ENCODE results near the gene DYNLT1. TPM values are rescaled to one million over a fixed set of nuclear protein-coding genes. Genes with fewer than 3 reads are reported as not detected.

DYNLT1 gene
- total and polyA plus RNA-seq, 2 of the 13 experiments (the other 11 are each of a cell fraction or from before 2014, with no cell fraction given) = 108 to 171 TPM

DNA sequence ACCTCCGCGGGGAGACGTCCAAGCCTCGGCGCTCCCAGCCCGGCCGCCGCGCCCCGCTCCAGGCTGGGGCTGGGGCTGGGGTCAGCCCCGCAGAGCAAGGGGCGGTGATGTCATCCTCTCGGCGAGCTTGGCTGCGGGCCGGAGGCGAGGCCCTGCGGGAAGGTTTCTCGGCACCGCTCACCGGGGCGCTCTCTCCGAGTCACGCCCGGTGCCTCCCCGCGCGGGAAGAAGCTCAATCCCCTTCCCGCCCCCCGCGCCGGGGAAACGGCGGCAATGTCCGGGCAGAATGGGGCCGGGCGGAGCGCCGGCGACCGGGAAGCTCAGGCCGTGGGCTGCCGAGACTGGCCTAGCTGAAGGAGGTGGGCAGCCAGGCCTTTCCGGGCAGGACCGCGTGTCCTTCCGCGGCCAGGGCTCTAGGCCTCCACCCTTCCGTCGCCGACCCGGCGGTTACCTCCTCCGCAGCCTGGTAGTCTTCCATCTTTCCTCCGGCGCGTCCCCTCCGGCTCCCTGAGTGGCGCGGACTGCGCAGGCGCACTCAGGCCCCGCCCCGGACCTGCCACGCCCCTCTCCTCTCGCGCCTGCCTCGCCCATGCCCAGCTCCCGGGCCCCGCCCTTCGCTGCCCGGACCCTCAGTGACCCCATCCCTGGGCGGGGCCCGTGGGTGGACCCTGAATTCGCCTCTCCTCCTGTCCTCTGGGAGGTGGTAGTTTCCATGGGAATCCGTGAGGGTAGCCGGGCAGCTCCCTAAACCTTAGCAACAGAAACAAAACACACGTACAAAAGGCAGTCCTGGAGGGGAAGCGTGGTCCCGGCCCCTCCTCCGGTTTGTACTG is at the start of gene DYNLT1 (continued):
- TF ChIP-seq, protein P1, sequence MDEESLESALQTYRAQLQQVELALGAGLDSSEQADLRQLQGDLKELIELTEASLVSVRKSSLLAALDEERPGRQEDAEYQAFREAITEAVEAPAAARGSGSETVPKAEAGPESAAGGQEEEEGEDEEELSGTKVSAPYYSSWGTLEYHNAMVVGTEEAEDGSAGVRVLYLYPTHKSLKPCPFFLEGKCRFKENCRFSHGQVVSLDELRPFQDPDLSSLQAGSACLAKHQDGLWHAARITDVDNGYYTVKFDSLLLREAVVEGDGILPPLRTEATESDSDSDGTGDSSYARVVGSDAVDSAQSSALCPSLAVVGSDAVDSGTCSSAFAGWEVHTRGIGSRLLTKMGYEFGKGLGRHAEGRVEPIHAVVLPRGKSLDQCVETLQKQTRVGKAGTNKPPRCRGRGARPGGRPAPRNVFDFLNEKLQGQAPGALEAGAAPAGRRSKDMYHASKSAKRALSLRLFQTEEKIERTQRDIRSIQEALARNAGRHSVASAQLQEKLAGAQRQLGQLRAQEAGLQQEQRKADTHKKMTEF (CRISPR knock-in tag; IDR thresholded peaks at IDR 0.05) = peak; percentile 83; the same call in 1 of the 2 replicates
- TF ChIP-seq, protein P2, sequence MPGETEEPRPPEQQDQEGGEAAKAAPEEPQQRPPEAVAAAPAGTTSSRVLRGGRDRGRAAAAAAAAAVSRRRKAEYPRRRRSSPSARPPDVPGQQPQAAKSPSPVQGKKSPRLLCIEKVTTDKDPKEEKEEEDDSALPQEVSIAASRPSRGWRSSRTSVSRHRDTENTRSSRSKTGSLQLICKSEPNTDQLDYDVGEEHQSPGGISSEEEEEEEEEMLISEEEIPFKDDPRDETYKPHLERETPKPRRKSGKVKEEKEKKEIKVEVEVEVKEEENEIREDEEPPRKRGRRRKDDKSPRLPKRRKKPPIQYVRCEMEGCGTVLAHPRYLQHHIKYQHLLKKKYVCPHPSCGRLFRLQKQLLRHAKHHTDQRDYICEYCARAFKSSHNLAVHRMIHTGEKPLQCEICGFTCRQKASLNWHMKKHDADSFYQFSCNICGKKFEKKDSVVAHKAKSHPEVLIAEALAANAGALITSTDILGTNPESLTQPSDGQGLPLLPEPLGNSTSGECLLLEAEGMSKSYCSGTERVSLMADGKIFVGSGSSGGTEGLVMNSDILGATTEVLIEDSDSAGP (CRISPR knock-in tag; IDR thresholded peaks at IDR 0.05; ENCODE audit: borderline replicate concordance) = peak; percentile 93; the same call in 1 of the 2 replicates
- TF ChIP-seq PRPF4 (IDR thresholded peaks at IDR 0.05; ENCODE audit: low read depth, low read length, poor library complexity, severe bottlenecking) = no peak
- TF ChIP-seq, protein P3, sequence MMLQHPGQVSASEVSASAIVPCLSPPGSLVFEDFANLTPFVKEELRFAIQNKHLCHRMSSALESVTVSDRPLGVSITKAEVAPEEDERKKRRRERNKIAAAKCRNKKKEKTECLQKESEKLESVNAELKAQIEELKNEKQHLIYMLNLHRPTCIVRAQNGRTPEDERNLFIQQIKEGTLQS (CRISPR knock-in tag; IDR thresholded peaks at IDR 0.05) = peak; percentile 59
- TF ChIP-seq, protein P4, sequence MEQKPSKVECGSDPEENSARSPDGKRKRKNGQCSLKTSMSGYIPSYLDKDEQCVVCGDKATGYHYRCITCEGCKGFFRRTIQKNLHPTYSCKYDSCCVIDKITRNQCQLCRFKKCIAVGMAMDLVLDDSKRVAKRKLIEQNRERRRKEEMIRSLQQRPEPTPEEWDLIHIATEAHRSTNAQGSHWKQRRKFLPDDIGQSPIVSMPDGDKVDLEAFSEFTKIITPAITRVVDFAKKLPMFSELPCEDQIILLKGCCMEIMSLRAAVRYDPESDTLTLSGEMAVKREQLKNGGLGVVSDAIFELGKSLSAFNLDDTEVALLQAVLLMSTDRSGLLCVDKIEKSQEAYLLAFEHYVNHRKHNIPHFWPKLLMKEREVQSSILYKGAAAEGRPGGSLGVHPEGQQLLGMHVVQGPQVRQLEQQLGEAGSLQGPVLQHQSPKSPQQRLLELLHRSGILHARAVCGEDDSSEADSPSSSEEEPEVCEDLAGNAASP (CRISPR knock-in tag; IDR thresholded peaks at IDR 0.05; ENCODE audit: borderline replicate concordance) = peak; percentile 70; the same call in 1 of the 2 replicates
- peak; percentile 81; the same call in 1 of the 2 replicates for TF ChIP-seq ZC3H4 (CRISPR knock-in tag; IDR thresholded peaks at IDR 0.05; ENCODE audit: borderline replicate concordance)
- TF ChIP-seq, protein P5, sequence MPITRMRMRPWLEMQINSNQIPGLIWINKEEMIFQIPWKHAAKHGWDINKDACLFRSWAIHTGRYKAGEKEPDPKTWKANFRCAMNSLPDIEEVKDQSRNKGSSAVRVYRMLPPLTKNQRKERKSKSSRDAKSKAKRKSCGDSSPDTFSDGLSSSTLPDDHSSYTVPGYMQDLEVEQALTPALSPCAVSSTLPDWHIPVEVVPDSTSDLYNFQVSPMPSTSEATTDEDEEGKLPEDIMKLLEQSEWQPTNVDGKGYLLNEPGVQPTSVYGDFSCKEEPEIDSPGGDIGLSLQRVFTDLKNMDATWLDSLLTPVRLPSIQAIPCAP (CRISPR knock-in tag; IDR thresholded peaks at IDR 0.05; ENCODE audit: low read depth) = no peak
- TF ChIP-seq STAG1 (CRISPR knock-in tag; IDR thresholded peaks at IDR 0.05) = no peak; the same call in 1 of the 2 replicates
- TF ChIP-seq FOXO1 (CRISPR knock-in tag; IDR thresholded peaks at IDR 0.05) = peak; percentile 54; the same call in 1 of the 2 replicates
- TF ChIP-seq ETV6 (CRISPR knock-in tag; conservative IDR thresholded peaks at IDR 0.05) = peak; percentile 70
- TF ChIP-seq CHD4 (IDR thresholded peaks at IDR 0.05; ENCODE audit: borderline replicate concordance, low read length) = no peak
- no peak for TF ChIP-seq ZBTB3 (CRISPR knock-in tag; IDR thresholded peaks at IDR 0.05; ENCODE audit: borderline replicate concordance, low read depth)
- TF ChIP-seq ZNF549 (CRISPR knock-in tag; IDR thresholded peaks at IDR 0.05) = no peak
- TF ChIP-seq ATM (IDR thresholded peaks at IDR 0.05; ENCODE audit: borderline replicate concordance) = no peak
- no peak for TF ChIP-seq MBNL3 (CRISPR knock-in tag; conservative IDR thresholded peaks at IDR 0.05)
- TF ChIP-seq HDAC6 (IDR thresholded peaks at IDR 0.05; ENCODE audit: low read depth, low read length) = no peak
- no peak for TF ChIP-seq TBL1XR1 (IDR thresholded peaks at IDR 0.05; ENCODE audit: borderline replicate concordance, low read length, partially characterized antibody)
- TF ChIP-seq MED1 (CRISPR knock-in tag; IDR thresholded peaks at IDR 0.05) = peak; percentile 53
- TF ChIP-seq LCORL (IDR thresholded peaks at IDR 0.05) = peak; percentile 13; the same call in 1 of the 2 replicates
- peak; percentile 88 for TF ChIP-seq LCORL (CRISPR knock-in tag; IDR thresholded peaks at IDR 0.05)
- no peak for TF ChIP-seq TRIM24 (CRISPR knock-in tag; IDR thresholded peaks at IDR 0.05)
- TF ChIP-seq PCBP2 (optimal IDR thresholded peaks at IDR 0.05; ENCODE audit: low read depth, low read length, poor library complexity, severe bottlenecking) = no peak
- TF ChIP-seq TEAD3 (CRISPR knock-in tag; optimal IDR thresholded peaks at IDR 0.05; ENCODE audit: borderline replicate concordance) = no peak
- TF ChIP-seq SMYD3 (CRISPR knock-in tag; IDR thresholded peaks at IDR 0.05) = 0 out of 2 replicates have a peak, but pooled peaks have one; percentile 56
- TF ChIP-seq HMGA1 (CRISPR knock-in tag; conservative IDR thresholded peaks at IDR 0.05) = no peak
